Measurements from ENCODE around the gene LEO1. TPM values are rescaled to one million over a fixed set of nuclear protein-coding genes. Genes with fewer than 3 reads are reported as not detected.
"Not testable (repeated sequence)": the region's sequence is repeated elsewhere in the genome, so short reads cannot be mapped to it uniquely, and the experiment has no call there.

The LEO1 gene
- total RNA-seq, 2 donors from 2014 or later, result 23.7 to 25.3 TPM

DNA sequence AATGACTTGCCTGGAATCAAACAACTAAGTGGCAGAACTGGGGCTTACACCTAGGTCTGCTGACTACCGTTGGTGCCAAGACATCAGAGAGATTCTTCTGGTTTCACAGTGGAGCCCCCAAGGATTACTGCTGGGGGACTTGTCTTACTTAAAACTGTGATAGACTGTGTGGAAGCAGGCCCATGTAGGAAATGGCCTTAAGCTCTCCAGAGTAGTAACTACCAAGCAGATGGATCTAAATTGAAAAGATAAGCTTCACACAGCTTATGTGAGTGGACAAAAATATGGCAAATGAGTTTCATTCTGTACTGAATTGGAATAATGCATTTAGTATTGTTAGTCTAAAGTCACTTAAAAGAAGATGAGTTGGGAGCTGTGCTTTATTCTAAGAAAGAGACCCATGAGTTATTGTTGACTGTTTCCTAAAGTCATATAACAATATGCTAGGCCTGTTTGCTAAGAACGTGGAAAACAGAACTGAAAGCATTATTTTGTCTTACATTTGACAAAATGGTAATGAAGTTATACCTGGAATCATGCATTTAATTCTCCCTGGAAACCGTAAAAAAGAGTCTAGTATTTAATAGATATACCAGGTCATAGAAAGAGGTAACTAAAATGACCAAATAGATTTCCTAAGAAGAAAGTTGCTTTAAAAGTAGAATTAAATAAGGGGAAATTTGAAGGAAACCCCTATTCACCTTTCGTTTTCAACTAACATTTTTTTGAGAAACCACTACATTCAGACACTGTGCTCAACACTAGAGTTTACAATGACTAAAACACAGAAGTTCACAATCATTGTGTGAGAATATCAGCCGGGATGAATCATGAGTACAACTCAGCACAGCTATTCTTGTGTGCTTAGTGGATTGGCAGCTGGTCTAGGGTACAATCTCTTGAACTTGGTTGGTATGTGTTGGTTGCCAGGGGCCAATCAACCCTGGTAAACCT lies 34.4 kb upstream of the LEO1 start:
- ATAC-seq, result no peak
- DNase-seq, result no peak
- intact Hi-C loops (cut with DNase I, micrococcal nuclease), result no loop called here

DNA sequence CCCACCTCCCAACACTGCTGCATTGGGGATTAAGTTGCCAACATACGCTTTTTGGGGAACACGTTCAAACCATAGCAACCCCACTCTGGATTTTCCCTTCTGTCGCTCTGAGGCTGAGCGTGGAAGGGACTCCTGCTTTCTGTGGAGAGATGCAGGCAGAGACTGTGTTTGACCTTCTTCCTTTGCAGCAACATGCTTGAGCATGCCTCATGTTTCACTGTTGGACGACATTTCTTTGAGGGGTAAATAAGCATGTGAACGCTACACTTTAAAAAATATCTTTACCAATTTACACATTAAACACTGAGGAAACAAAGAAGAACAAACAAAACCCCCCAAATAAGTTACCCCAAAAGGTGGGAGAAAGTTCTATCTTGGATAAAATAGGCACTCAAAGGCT lies 33.2 kb upstream of the LEO1 start:
- DNase-seq (no peak), ATAC-seq (no peak)

DNA sequence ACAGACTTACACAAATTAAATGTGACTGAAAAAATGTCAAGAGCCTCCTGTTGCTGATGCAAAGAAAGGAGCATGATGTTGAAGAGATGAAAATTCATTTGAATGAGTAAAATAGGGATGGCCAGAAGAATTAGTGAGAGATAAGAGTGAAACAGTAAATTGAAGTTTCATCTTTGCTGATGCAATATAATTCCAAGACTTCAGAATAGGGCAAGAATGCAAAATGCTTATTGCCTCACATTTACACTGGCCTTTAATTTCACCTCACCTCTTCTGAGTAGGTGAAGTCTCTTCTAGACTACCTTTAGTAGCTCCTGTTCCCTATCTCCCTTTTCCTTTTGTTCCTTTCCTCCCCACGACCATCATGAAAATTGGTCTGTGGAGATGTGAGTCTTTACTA lies 32.1 kb upstream of the LEO1 start:
- intact Hi-C loops (cut with DNase I, micrococcal nuclease), result no loop called here
- no peak for DNase-seq

More for the DNA sequence above, 33.2 kb upstream of the LEO1 start:
- intact Hi-C loops (cut with DNase I, micrococcal nuclease), result no loop called here

DNA sequence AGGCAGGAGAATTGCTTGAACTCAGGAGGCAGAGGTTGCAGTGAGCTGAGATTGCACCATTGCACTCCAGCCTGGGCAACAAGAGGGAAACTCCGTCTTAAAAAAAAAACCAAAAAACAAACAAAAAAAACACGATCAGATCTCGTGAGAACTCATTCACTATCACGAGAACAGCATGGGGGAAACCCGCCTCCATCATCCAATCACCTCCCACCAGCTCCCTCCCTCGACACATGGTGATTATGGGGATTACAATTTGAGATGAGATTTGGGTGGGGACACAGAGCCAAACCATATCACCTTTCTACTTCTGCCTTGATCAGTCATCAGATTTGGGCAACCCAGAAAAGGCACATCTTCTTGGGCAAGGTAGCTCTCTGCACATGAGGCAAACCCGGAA lies 31.5 kb upstream of the LEO1 start:
- intact Hi-C loops (cut with DNase I, micrococcal nuclease); DNase-seq: not testable (repeated sequence)

More for the DNA sequence above, 32.1 kb upstream of the LEO1 start:
- no peak for ATAC-seq

DNA sequence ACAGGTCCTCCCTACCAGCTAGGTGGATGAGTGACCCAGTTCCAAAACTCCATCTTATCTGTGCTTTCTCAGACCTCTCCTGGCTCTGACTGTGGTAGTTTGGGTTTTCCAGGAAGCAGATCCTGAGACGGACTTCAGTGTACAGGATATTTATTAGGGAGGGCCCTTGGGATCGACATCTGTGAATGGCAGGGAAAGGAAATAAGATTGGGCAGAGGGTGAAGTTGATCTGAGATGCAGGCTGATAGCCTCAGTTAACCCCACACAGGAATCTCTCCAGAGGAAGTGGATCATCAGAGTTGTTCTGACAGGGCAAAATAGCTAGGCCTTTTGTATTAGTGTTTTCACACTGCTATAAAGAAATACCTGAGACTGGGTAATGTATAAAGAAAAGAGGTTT lies 30.8 kb upstream of the LEO1 start:
- no peak for DNase-seq
- intact Hi-C loops (cut with DNase I, micrococcal nuclease), result no loop called here
- no peak for ATAC-seq

More for the DNA sequence above, 31.5 kb upstream of the LEO1 start:
- not testable (repeated sequence) for ATAC-seq

DNA sequence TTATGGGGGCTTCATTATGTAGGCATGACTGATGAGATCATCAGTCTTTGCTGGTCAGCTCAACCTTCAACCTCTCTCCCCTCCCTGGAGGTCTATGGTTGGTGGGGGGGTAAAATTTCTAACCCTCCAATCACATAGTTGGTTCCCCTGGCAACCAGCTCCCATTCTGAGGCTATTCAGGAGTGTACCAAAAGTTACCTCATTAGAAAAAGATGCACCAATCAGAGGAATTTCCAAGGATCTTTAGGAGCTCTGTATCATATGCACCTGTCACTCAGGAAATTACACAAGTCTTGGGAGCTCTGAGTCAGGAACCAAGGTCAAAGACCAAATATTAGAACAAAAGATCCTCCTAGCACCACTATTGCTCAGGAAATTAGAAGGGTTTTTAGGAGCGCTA lies 21.4 kb upstream of the LEO1 start:
- intact Hi-C loops (cut with DNase I, micrococcal nuclease), result no loop called here
- ATAC-seq (no peak), DNase-seq (no peak)

DNA sequence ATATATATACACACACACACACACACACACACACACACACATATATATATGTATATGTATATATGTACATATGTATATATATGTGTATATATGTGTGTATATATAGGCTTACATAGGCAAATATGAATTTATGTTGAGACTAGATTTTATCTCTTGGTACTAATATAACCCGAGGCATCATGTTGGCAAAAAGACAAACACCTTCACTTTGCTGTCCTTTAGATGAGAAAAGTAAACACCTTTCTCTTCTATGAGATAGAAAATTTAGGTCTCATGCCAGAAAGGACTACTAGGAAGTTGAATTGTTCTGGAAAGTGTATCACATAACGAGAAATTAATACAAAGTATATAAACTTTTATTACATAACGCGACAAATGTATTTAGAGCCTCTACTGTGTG lies 19.6 kb upstream of the LEO1 start:
- DNase-seq, result no peak
- intact Hi-C loops (cut with DNase I, micrococcal nuclease), result no loop called here
- ATAC-seq, result no peak

DNA sequence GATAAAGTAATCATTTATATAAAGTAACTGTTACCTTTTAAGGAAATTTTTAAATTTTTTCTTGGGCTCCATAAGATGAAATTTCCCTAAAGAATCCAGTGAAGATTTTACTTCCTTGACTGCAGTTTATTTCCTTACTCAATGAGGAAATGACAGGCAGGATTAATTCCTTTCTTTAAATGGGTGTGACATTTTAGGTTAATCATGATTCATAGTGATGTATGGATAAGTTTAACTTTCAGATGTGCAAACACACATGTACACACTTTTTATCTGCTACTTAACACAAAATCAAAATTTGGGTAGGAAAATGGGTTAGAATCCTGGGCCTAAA lies 11.2 kb upstream of the LEO1 start:
- intact Hi-C loops (cut with DNase I, micrococcal nuclease), result loop anchor here in 1 of 2 donors (5.0 to 10.0 kb wide), 2 partner anchors 100 to 152 kb away; no protein-coding TSS in a partner anchor
- ATAC-seq, result peak; percentile 40
- no peak for DNase-seq

DNA sequence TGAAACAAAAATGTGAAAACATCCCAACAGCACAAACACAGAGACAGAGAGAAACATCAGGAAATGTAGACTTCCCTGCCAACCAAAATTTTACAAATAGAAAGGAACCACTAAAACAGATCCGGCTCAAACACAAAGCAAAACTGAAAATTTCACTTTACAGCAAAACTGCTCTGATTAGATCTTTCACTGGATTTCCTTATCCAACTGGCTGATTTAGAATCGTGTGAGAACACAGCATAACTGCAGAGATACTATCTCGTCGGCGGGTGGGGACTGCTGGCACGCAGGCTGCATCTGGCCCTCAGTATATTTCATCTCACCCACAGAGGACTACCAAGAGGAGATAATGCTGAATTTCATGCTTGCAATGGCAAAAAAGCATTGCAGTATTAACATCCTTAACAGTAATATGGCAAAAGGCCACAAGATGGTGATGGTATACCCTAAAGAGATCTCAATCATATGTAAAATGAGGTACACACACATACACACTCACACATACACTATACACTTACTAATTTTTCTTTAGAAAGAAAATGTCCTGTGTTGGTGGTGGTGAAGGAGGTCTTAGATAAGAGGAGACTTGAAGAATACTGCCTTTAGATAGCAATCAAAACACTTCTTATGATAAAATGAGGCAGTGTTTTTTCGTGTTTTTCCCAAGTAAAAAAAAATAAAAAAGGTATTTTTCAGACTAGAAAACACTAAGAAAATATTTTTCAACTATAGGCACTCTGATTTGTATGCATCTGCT lies 10.6 kb upstream of the LEO1 start:
- peak; percentile 35 to 47 for DNase-seq
- intact Hi-C loops (cut with DNase I, micrococcal nuclease), result loop anchor here in 1 of 2 donors (5.0 to 10.0 kb wide), 2 partner anchors 100 to 153 kb away; no protein-coding TSS in a partner anchor
- peak; percentile 74 for ATAC-seq

DNA sequence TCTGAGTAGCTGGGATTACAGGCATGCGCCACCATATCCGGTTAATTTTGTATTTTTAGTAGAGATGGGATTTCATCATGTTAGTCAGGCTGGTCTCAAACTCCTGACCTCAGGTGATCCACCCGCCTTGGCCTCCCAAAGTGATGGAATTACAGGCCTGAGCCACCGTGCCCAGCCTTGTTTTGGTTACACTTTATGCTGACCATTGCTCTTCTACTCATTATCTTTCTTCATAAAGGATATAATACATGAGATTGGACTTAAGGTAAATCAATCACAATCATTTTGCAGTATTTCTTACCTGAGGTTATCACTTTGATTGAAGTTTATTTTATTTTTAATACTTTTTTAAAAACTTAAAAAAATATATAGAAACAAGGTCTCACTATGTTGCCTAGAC lies 2.2 kb upstream of the LEO1 start:
- DNase-seq (no peak), ATAC-seq (no peak)
- intact Hi-C loops (cut with DNase I, micrococcal nuclease), result no loop called here

DNA sequence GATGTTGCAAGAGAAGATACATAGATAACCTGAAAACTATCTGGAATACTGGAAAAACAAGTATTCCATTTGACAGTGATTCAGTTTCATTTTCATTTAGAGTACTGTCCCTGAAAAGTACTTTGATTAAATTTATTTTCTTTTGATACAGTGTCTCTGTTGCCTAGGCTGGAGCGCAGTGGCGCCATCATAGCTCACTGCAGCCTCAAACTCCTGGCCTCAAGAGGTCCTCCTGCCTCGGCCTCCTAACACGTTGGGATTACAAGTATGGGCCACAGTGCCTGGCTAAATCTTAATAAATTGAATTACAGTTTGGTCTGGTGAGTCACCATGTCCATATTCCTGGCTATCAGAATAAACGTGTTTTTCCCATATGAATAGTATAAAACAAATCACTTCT lies 1.6 kb upstream of the LEO1 start:
- ATAC-seq (no peak), DNase-seq (no peak)
- intact Hi-C loops (cut with DNase I, micrococcal nuclease), result no loop called here

DNA sequence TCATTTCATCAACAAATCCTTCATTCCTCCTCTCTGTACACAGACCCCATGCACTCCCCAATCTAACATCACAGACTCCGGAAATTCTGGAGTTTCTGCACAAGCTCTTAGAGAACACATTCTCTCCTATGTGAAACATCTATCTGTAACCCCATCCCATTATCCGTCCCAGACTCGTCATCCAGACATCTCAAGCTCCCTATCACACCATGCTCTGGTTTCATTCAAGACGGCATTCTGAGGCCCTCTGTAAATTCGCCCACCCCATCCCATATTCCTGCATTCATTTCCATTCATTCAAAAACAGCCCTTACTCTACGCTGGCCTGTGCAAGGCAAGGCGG lies 575 bp downstream of the LEO1 start:
- no peak for DNase-seq
- intact Hi-C loops (cut with DNase I, micrococcal nuclease), result no loop called here
- peak; percentile 10 for ATAC-seq

DNA sequence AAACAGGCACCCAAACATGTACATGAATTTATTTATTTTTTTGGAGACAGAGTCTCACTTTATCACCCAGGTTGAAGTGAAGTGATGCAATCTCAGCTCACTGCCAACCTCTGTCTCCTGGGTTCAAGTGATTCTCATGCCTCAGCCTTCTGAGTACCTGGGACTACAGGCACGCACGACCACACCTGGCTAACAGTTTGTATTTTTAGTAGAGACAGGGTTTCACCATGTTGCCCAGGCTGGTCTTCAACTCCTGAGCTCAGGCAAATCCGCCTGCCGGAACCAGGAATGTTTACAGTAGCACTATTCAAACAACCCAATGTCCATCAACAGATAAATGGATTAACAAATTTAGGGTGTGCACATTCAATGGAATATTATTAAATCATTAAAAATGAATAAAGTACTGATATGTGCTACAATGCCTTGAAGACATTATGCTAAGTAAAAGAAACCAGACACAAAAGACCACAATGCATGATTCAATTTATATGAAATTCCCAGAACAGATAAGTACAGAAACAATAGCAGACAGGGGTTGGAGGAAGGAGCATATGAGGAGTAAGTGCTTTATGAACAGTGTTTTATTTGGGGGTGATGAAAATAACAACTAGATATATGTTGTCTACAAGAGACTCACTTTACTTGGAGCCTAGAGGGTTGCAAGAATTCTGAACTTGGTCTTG lies 1.3 kb downstream of the LEO1 start:
- intact Hi-C loops (cut with DNase I, micrococcal nuclease), result no loop called here
- DNase-seq (no peak), ATAC-seq (peak; percentile 19)

DNA sequence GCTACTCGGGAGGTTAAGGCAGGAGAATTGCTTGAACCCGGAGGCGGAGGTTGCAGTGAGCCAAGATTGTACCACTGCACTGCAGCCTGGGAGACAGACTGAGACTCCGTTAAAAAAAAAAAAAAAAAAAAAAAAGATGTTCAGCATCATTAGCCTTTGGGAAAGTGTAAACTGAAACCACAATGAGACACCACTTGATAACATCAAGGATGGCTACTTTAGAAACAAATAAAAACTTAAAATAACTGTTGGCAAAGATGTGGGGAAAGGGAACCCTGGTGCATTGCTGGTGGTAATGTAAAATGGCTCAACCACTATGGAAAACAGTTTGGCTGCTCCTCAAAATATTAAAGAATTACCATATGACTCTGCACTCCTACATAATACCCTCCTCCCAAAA lies 1.9 kb downstream of the LEO1 start:
- DNase-seq (no peak), ATAC-seq (no peak)
- intact Hi-C loops (cut with DNase I, micrococcal nuclease), result no loop called here

DNA sequence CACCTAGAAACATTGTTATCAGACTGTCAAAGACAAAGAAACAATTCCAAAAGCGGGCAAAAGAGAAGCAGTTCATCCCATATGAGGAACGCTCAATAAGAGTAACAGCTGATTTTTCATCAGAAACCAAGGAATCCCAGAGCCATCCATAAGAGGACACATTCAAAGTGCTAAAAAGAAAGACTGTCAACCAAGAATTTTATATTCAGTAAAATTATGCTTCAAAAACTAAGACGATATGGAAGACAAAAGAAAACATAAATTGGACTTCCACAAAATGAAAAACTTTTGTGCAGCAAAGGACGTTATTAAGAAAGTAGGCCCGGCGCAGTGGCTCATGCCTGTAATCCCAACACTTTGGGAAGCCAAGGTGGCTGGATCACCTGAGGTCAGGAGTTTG lies 4.0 kb downstream of the LEO1 start:
- ATAC-seq (no peak), DNase-seq (no peak)
- intact Hi-C loops (cut with DNase I, micrococcal nuclease), result no loop called here

DNA sequence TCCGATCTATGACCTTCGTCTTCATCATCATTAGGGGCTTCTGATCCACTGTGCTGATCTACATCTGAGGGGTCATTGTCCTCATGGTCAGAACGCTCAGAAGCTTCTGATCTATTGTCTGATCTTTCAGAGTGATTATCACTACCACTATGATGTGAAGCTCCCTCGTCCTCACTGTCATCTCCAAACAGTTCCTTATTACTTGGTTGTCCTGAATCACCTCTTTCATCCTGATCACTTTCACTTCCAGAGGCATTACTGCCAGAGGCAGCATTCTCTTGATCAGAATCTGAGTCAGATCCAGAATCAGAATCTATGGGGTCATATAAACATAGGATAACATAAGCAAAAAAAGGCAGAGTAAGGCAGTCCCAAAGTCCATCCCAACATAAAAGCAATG lies 5.4 kb downstream of the LEO1 start:
- intact Hi-C loops (cut with DNase I, micrococcal nuclease), result no loop called here
- ATAC-seq (no peak), DNase-seq (no peak)

DNA sequence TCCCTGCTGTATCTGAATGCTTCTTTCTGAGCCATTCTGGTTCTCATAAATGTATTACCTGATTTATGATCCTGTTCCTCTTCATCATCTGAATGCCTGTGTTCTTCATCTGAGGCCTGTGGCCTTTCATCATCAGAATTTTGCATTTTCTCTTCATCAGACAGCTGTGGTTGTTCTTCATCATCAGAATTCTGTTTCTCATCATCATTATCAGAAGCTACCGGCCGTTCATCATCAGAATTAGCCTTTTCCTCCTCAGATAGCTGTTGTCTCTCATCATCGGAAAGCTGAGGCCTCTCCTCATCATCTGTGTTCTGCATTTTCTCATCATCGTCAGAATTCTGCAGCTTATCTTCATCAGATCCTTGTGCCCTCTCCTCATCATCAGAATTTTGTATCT lies 5.9 kb downstream of the LEO1 start:
- ATAC-seq (no peak), DNase-seq (no peak)
- intact Hi-C loops (cut with DNase I, micrococcal nuclease), result no loop called here

DNA sequence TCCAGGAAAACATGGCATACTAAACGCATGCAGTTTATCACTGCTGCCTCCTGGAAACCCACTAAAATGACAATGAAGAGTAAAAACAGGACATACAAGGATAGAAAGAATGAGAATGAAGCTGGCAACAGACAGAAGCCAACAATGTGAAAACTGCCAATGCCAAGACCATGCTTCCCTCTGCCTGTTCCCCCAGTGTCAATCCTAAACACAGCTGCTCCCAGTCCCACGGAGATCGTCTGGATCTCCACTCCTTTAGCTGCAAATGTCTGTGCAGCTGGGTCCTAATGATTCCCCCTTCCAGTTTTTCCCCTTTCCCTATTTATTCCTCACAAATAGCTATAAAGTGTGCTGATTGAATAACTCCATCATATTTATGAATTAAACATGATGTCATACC lies 16.1 kb downstream of the LEO1 start:
- ATAC-seq (no peak), DNase-seq (no peak)
- intact Hi-C loops (cut with DNase I, micrococcal nuclease), result no loop called here

DNA sequence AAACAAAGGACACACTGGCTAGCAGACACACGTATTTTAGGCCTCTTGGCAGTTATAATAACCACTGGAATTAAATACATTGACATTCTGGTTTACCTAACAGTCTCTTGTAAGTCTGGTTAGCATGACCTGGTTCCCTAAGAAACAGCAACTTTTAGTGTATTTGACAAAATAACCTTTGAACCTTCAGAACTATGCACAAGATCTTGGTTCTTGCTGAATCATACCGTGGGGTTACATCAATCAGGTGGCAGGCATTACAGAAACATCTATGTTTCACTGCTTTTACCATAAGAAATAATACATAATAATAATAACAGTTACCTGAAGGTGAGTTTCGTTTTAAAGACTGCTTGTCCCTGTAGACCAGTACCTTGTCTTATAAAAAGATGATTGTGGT lies 18.8 kb downstream of the LEO1 start:
- no peak for DNase-seq
- intact Hi-C loops (cut with DNase I, micrococcal nuclease), result no loop called here
- ATAC-seq, result no peak

DNA sequence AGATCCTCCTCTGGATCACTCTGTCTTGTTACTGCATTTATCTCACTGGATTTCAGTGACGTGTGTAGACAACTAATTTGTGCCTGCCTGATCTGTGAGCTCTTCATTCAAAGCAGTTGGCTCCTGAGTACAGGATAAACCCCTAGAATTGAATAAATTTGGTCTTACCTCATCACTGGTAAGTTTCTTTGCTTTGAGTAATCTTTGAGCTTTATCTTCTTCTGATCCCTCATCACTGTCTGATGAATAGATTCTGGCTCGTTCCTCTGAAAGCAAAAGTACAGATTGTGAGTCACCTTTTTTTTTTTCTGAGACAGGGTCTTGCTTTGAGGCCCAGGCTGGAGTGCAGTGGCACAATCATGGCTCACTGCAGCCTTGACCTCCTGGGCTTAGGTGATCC lies 24.5 kb downstream of the LEO1 start:
- ATAC-seq, result no peak
- intact Hi-C loops (cut with DNase I, micrococcal nuclease), result no loop called here
- no peak for DNase-seq
